HepG2 (cell line): ENCODE data around the gene SPHK1. TPM values are rescaled to one million over a fixed set of nuclear protein-coding genes. Genes with fewer than 3 reads are reported as not detected.

ENCODE experiments used
- CSRNP1 ChIP-seq: sonication (generic); formaldehyde crosslinking; IDR thresholded peaks from 2 replicates; pipeline ENCODE4 v1.8.1; 2023; ENCODE audit warnings: mild to moderate bottlenecking, missing genetic modification reagents
- CSRNP2 ChIP-seq: sonication (generic); formaldehyde crosslinking; conservative IDR thresholded peaks from 2 replicates; pipeline ENCODE4 v1.8.0; 2022; ENCODE audit warnings: low read depth, missing genetic modification reagents
- GATAD2A ChIP-seq: IDR thresholded peaks from 2 replicates; pipeline ENCODE4 v1.6.1; 2016
- GLMP ChIP-seq: sonication (generic); formaldehyde crosslinking; IDR thresholded peaks from 2 replicates; pipeline ENCODE4 v1.9.0; 2021; ENCODE audit warnings: missing genetic modification reagents, mild to moderate bottlenecking, borderline replicate concordance
- HNRNPH1 ChIP-seq: fragments of 200-400 bp; formaldehyde crosslinking; optimal IDR thresholded peaks from 2 replicates; pipeline ENCODE3; 2017; ENCODE audit warnings: mild to moderate bottlenecking, low read depth, low read length
- HNRNPL ChIP-seq: fragments of 200-400 bp; formaldehyde crosslinking; IDR thresholded peaks from 2 replicates; pipeline ENCODE4 v1.6.1; 2017; ENCODE audit warnings: mild to moderate bottlenecking, low read depth, low read length
- KAT2B ChIP-seq: fragments of 150-350 bp; IDR thresholded peaks from 2 replicates; pipeline ENCODE4 v1.6.1; 2014; ENCODE audit warnings: low read depth, low read length, borderline replicate concordance
- KLF15 ChIP-seq: sonication (generic); formaldehyde crosslinking; IDR thresholded peaks from 2 replicates; pipeline ENCODE4 v1.8.1; 2023; ENCODE audit warnings: borderline replicate concordance, mild to moderate bottlenecking, inconsistent platforms, missing genetic modification reagents, mixed read lengths
- MAFG ChIP-seq: sonication (generic); formaldehyde crosslinking; IDR thresholded peaks from 2 replicates; pipeline ENCODE4 v1.5.1; 2020; ENCODE audit warnings: mild to moderate bottlenecking, missing genetic modification reagents
- RCOR2 ChIP-seq: IDR thresholded peaks from 2 replicates; pipeline ENCODE4 v1.6.1; 2016; ENCODE audit warnings: missing biosample characterization, missing genetic modification reagents
- REPIN1 ChIP-seq: sonication (generic); formaldehyde crosslinking; IDR thresholded peaks from 2 replicates; pipeline ENCODE4 v1.8.0; 2022; ENCODE audit warnings: missing genetic modification reagents, low read depth, mild to moderate bottlenecking, borderline replicate concordance
- SOX5 ChIP-seq: IDR thresholded peaks from 2 replicates; pipeline ENCODE4 v1.6.1; 2016; ENCODE audit warnings: borderline replicate concordance
- ZBED4 ChIP-seq: sonication (generic); formaldehyde crosslinking; IDR thresholded peaks from 2 replicates; pipeline ENCODE4 v1.4.0; 2020; ENCODE audit warnings: missing genetic modification reagents, borderline replicate concordance
- ZNF160 ChIP-seq: sonication (generic); formaldehyde crosslinking; IDR thresholded peaks from 2 replicates; pipeline ENCODE4 v1.8.0; 2022; ENCODE audit warnings: mild to moderate bottlenecking, inconsistent platforms, missing genetic modification reagents
- ZNF260 ChIP-seq: sonication (generic); formaldehyde crosslinking; IDR thresholded peaks from 2 replicates; pipeline ENCODE4 v1.4.0; 2020; ENCODE audit warnings: missing genetic modification reagents, low read depth, mild to moderate bottlenecking, borderline replicate concordance
- ZNF343 ChIP-seq: sonication (generic); formaldehyde crosslinking; IDR thresholded peaks from 2 replicates; pipeline ENCODE4 v1.4.0; 2020; ENCODE audit warnings: mild to moderate bottlenecking, missing genetic modification reagents
- ZNF496 ChIP-seq: sonication (generic); formaldehyde crosslinking; IDR thresholded peaks from 2 replicates; pipeline ENCODE4 v1.8.1; 2023; ENCODE audit warnings: mild to moderate bottlenecking, moderate library complexity, missing genetic modification reagents; ENCODE audit not compliant: insufficient replicate concordance
- ZNF704 ChIP-seq: sonication (generic); formaldehyde crosslinking; IDR thresholded peaks from 2 replicates; pipeline ENCODE4 v1.8.1; 2023; ENCODE audit warnings: mild to moderate bottlenecking, inconsistent platforms, moderate library complexity, missing genetic modification reagents, borderline replicate concordance
- ZNF720 ChIP-seq: sonication (generic); formaldehyde crosslinking; IDR thresholded peaks from 2 replicates; pipeline ENCODE4 v1.4.0; 2020; ENCODE audit warnings: missing genetic modification reagents
- polyA plus RNA-seq, 8 experiments: library from polyadenylated mRNA; depleted of rRNA in 3 of 8; stranded (reverse) in 7 of 8; unstranded in 1 of 8; fragments of >200 nt; fragmentation: Illumina TruSeq in 4 of 8; extraction: Trizol in 4 of 8; gene quantifications; 2 replicates each; pipeline versions ENCODE4 v1.2.1 to v1.2.3, GENCODE V29; 2011 to 2016; ENCODE audit warnings: low read depth in 4 of 8, missing spikeins in 1 of 8, mixed read lengths in 1 of 8; ENCODE audit not compliant: insufficient read depth in 1 of 8
- total RNA-seq, 5 experiments: library from RNA; depleted of rRNA; stranded (reverse); fragments of >200 nt; fragmentation: Illumina TruSeq; extraction: Trizol; gene quantifications; 2 replicates each; pipeline ENCODE4 v1.2.3, GENCODE V29; 2016; ENCODE audit warnings: low read depth in 1 of 5

SPHK1 gene
- total and polyA plus RNA-seq, 2 of the 13 experiments (the other 11 are each of a cell fraction or from before 2014, with no cell fraction given), result 129 to 160 TPM

- TF ChIP-seq REPIN1 (CRISPR knock-in tag) (peak; percentile 74; the same call in 1 of the 2 replicates), MAFG (no peak), KLF15 (CRISPR knock-in tag) (peak; percentile 93), KAT2B (no peak), ZNF343 (0 out of 2 replicates have a peak, but pooled peaks have one; percentile 54), CSRNP1 (peak; percentile 75; the same call in 1 of the 2 replicates), ZNF720 (CRISPR knock-in tag) (no peak), SOX5 (CRISPR knock-in tag) (peak; percentile 94), ZNF704 (CRISPR knock-in tag) (no peak; the same call in 1 of the 2 replicates), RCOR2 (CRISPR knock-in tag) (peak; percentile 80), ZNF496 (CRISPR knock-in tag) (no peak), ZNF160 (CRISPR knock-in tag) (peak; percentile 98), ZBED4 (CRISPR knock-in tag) (peak; percentile 88), HNRNPH1 (no peak), HNRNPL (peak; percentile 83), GATAD2A (CRISPR knock-in tag) (peak; percentile 95), ZNF260 (CRISPR knock-in tag) (no peak), CSRNP2 (CRISPR knock-in tag) (no peak), GLMP (CRISPR knock-in tag) (no peak)
Observed at GRCh38 chr17:76376318-76377133, 7.9 kb upstream of the SPHK1 start (continued).
